H1 (cell line): ENCODE results near the gene KRTAP10-4.

Source experiments
- CTCF ChIP-seq, 3 experiments: IDR thresholded peaks; 1 replicate in 2 of 3; 2 replicates in 1 of 3; pipeline versions ENCODE4 v1.5.1 to v1.6.1; 2011; ENCODE audit warnings: low read length in 3 of 3, mild to moderate bottlenecking in 3 of 3, inconsistent platforms in 2 of 3, low read depth in 1 of 3, moderate library complexity in 1 of 3; ENCODE audit not compliant: insufficient read depth in 1 of 3; ENCODE audit errors: control extremely low read depth in 1 of 3
- EP300 ChIP-seq, 2 experiments: IDR thresholded peaks; 1 replicate in 1 of 2; 2 replicates in 1 of 2; pipeline ENCODE4 v1.6.1; 2011 to 2012; ENCODE audit warnings: low read depth in 2 of 2, low read length in 2 of 2, mild to moderate bottlenecking in 2 of 2, borderline replicate concordance in 1 of 2, inconsistent platforms in 1 of 2, moderate library complexity in 1 of 2
- EZH2 ChIP-seq: fragments of 200-600 bp; sonication (generic); IDR thresholded peaks from 2 replicates; pipeline ENCODE4 v1.7.1; 2012; ENCODE audit warnings: low read depth, mild to moderate bottlenecking, moderate library complexity, low read length, inconsistent platforms; ENCODE audit not compliant: severe bottlenecking
- JUN ChIP-seq: IDR thresholded peaks from 2 replicates; pipeline ENCODE4 v1.6.1; 2011; ENCODE audit warnings: low read depth, mild to moderate bottlenecking, improper control_type of control experiment, low read length
- JUND ChIP-seq: IDR thresholded peaks from 2 replicates; pipeline ENCODE4 v1.6.1; 2011; ENCODE audit warnings: mild to moderate bottlenecking, improper control_type of control experiment, low read length
- POLR2A ChIP-seq, 2 experiments: IDR thresholded peaks; 1 replicate in 1 of 2; 2 replicates in 1 of 2; pipeline ENCODE4 v1.6.1; 2011; ENCODE audit warnings: low read depth in 2 of 2, low read length in 2 of 2, mild to moderate bottlenecking in 2 of 2; ENCODE audit errors: control extremely low read depth in 1 of 2
- POLR2AphosphoS5 ChIP-seq: IDR thresholded peaks from 2 replicates; pipeline ENCODE4 v1.6.1; 2011; ENCODE audit warnings: low read depth, low read length
- SP2 ChIP-seq: IDR thresholded peaks from 2 replicates; pipeline ENCODE4 v1.6.1; 2012; ENCODE audit warnings: mild to moderate bottlenecking, low read length, inconsistent platforms
- USF2 ChIP-seq: IDR thresholded peaks from 2 replicates; pipeline ENCODE4 v1.6.1; 2011; ENCODE audit warnings: low read length, improper control_type of control experiment

GRCh38 chr21:44614161-44614631 lies 40.7 kb downstream of the KRTAP10-4 start:
- TF ChIP-seq POLR2AphosphoS5: no peak
- TF ChIP-seq EZH2: no peak
- no peak for TF ChIP-seq CTCF (IDR thresholded peaks at IDR 0.05; ENCODE audit: control extremely low read depth in 1 of 3, insufficient read depth in 1 of 3, low read depth in 1 of 3, low read length in 3 of 3)
- no peak for TF ChIP-seq POLR2A (IDR thresholded peaks at IDR 0.05; ENCODE audit: control extremely low read depth in 1 of 2, low read depth in 2 of 2, low read length in 2 of 2)
- TF ChIP-seq JUND: no peak
- TF ChIP-seq SP2: no peak
- no peak for TF ChIP-seq JUN
- TF ChIP-seq USF2: no peak
- TF ChIP-seq EP300 (IDR thresholded peaks at IDR 0.05; ENCODE audit: borderline replicate concordance in 1 of 2, low read depth in 2 of 2, low read length in 2 of 2): no peak
